GM18499 (cell line): ENCODE results near the gene CDH18.
"Not testable (repeated sequence)": the region's sequence is repeated elsewhere in the genome, so short reads cannot be mapped to it uniquely, and the experiment has no call there.

Experiments
- ATAC-seq: cut with Tn5 transposase; IDR thresholded peaks from one replicate; pipeline ENCODE4 v1.9.1; 2021; ENCODE audit warnings: moderate number of reproducible peaks; ENCODE audit not compliant: insufficient read depth, unreplicated experiment

Gene CDH18

GRCh38 chr5:19866090-19866450 lies 121.9 kb downstream of the CDH18 start:
- ATAC-seq = no peak

GRCh38 chr5:19865336-19866089 lies 122.5 kb downstream of the CDH18 start:
- ATAC-seq = no peak

- no peak for ATAC-seq
These were observed 125.3 kb downstream of the CDH18 start for GRCh38 chr5:19862711-19863110.

- ATAC-seq = no peak
These were observed 129.0 kb downstream of the CDH18 start for GRCh38 chr5:19859020-19859419.

GRCh38 chr5:19855931-19856330 lies 132.1 kb downstream of the CDH18 start:
- no peak for ATAC-seq

- ATAC-seq = no peak
These were observed 132.5 kb downstream of the CDH18 start for GRCh38 chr5:19855453-19855852.

GRCh38 chr5:19855031-19855430 lies 133.0 kb downstream of the CDH18 start:
- ATAC-seq = no peak

- no peak for ATAC-seq
These were observed 134.3 kb downstream of the CDH18 start for GRCh38 chr5:19853616-19854240.

- ATAC-seq = no peak
These were observed 150.3 kb downstream of the CDH18 start for GRCh38 chr5:19837536-19838174.

- no peak for ATAC-seq
These were observed 152.6 kb downstream of the CDH18 start for GRCh38 chr5:19835442-19835841.

- ATAC-seq = not testable (repeated sequence)
These were observed 175.3 kb downstream of the CDH18 start for GRCh38 chr5:19812720-19813119.

- no peak for ATAC-seq
These were observed 181.2 kb downstream of the CDH18 start for GRCh38 chr5:19806756-19807155.

- no peak for ATAC-seq
These were observed 185.3 kb downstream of the CDH18 start for GRCh38 chr5:19802686-19803085.

GRCh38 chr5:19795218-19795617 lies 192.8 kb downstream of the CDH18 start:
- no peak for ATAC-seq

- no peak for ATAC-seq
These were observed 197.1 kb downstream of the CDH18 start for GRCh38 chr5:19790829-19791466.

- ATAC-seq = no peak
These were observed 205.4 kb downstream of the CDH18 start for GRCh38 chr5:19782566-19782965.

- ATAC-seq = no peak
These were observed 210.6 kb downstream of the CDH18 start for GRCh38 chr5:19777363-19777762.

- not testable (repeated sequence) for ATAC-seq
These were observed 211.1 kb downstream of the CDH18 start for GRCh38 chr5:19776886-19777285.

- no peak for ATAC-seq
These were observed 216.7 kb downstream of the CDH18 start for GRCh38 chr5:19771174-19771835.

- no peak for ATAC-seq
These were observed 217.6 kb downstream of the CDH18 start for GRCh38 chr5:19770396-19770795.

GRCh38 chr5:19767987-19768386 lies 220.0 kb downstream of the CDH18 start:
- ATAC-seq = no peak
